Lower leg skin (tissue), 4 donors: ENCODE results near the gene ENDOV. TPM values are rescaled to one million over a fixed set of nuclear protein-coding genes. Genes with fewer than 3 reads are reported as not detected.

ENCODE experiments used
- DNase-seq, 2 donors: peaks; one replicate each; pipeline ENCODE4 v3.0.0-alpha.2; 2019; ENCODE audit warnings: low spot score in 2 of 2
- H3K4me3 ChIP-seq: fragments of 200-600 bp; sonication (generic); 2 replicates; pipeline ENCODE4 v1.5.1; 2017; ENCODE audit warnings: mild to moderate bottlenecking, low read depth; ENCODE audit not compliant: poor library complexity, severe bottlenecking
- CTCF ChIP-seq, 3 donors: fragments of 450-650 bp; IDR thresholded peaks; one replicate each; pipeline ENCODE4 v1.5.1; 2016; ENCODE audit warnings: antibody characterized with exemption in 3 of 3, mild to moderate bottlenecking in 3 of 3, moderate library complexity in 2 of 3
- POLR2A ChIP-seq, 2 donors: fragments of 450-650 bp; IDR thresholded peaks; one replicate each; pipeline ENCODE4 v1.6.1; 2016 to 2017; ENCODE audit warnings: antibody characterized with exemption in 2 of 2, mild to moderate bottlenecking in 1 of 2, moderate library complexity in 1 of 2
- WGBS, 2 donors: methylation state at CpG; one replicate each; pipeline ENCODE4 v1.1.5; 2018; 5-methylcytosine and 5-hydroxymethylcytosine counted together
- intact Hi-C: fragments of 100-400 bp; cut with DNase I; formaldehyde crosslinking; loops from one replicate; pipeline ENCODE4 v1.15.0; 2023; ENCODE audit warnings: low total_unique reads
- total RNA-seq, 4 donors: library from RNA; depleted of rRNA; stranded (reverse); fragments of >200 nt; gene quantifications; one replicate each; pipeline ENCODE4 v1.1.0, GENCODE V29; 2016

The ENDOV gene
- total RNA-seq, 4 donors from 2014 or later, result 13.7 to 26.8 (median 21.3) TPM

GRCh38 chr17:80438806-80439205, 23.8 kb downstream of the ENDOV start:
- TF ChIP-seq POLR2A (IDR thresholded peaks at IDR 0.05) (no peak), CTCF (IDR thresholded peaks at IDR 0.05) (no peak)
- intact Hi-C loops, result no loop called here
- DNase-seq, result no peak
- no peak overlapping the region for H3K4me3 ChIP-seq
- 88 to 95% methylated on average over 3 to 5 of the region's 5 CpGs for WGBS, 2 donors

GRCh38 chr17:80439499-80439898, 24.5 kb downstream of the ENDOV start:
- 81 to 84% methylated on average over 8 to 9 of the region's 9 CpGs for WGBS, 2 donors
- no peak overlapping the region for H3K4me3 ChIP-seq
- DNase-seq, result no peak
- intact Hi-C loops, result no loop called here
- TF ChIP-seq POLR2A (IDR thresholded peaks at IDR 0.05) (no peak), CTCF (IDR thresholded peaks at IDR 0.05) (no peak)

GRCh38 chr17:80441133-80441578, 26.2 kb downstream of the ENDOV start:
- intact Hi-C loops, result no loop called here
- WGBS, 2 donors, result 39 to 46% methylated on average over 14 of the region's 14 CpGs
- H3K4me3 ChIP-seq, result no peak overlapping the region
- TF ChIP-seq POLR2A (IDR thresholded peaks at IDR 0.05) (no peak), CTCF (IDR thresholded peaks at IDR 0.05) (no peak)
- DNase-seq, result no peak

GRCh38 chr17:80441598-80442322, 26.8 kb downstream of the ENDOV start:
- intact Hi-C loops, result no loop called here
- DNase-seq, result no peak
- TF ChIP-seq CTCF (IDR thresholded peaks at IDR 0.05) (no peak), POLR2A (IDR thresholded peaks at IDR 0.05) (no peak)
- H3K4me3 ChIP-seq, result no peak overlapping the region
- WGBS, 2 donors, result 93 to 96% methylated on average over 14 of the region's 14 CpGs

GRCh38 chr17:80442323-80442659, 27.3 kb downstream of the ENDOV start:
- TF ChIP-seq POLR2A (IDR thresholded peaks at IDR 0.05) (no peak), CTCF (IDR thresholded peaks at IDR 0.05) (no peak)
- DNase-seq, result no peak
- intact Hi-C loops, result no loop called here

GRCh38 chr17:80442764-80443163, 27.8 kb downstream of the ENDOV start:
- TF ChIP-seq POLR2A (IDR thresholded peaks at IDR 0.05), result no peak
- TF ChIP-seq CTCF (IDR thresholded peaks at IDR 0.05), result no peak
- WGBS, 2 donors, result 91 to 92% methylated on average over 4 of the region's 4 CpGs
- no peak overlapping the region for H3K4me3 ChIP-seq
- DNase-seq, result no peak
- intact Hi-C loops, result no loop called here

More at GRCh38 chr17:80442323-80442659, 27.3 kb downstream of the ENDOV start:
- WGBS, 2 donors, result 88 to 89% methylated on average over 12 of the region's 12 CpGs
- H3K4me3 ChIP-seq, result no peak overlapping the region
